Peyer's patch (tissue), 4 donors: Measurements from ENCODE around the gene ANKRD55.

Experiments
- POLR2A ChIP-seq, 2 donors: fragments of 450-650 bp; IDR thresholded peaks; one replicate each; pipeline ENCODE4 v1.5.1; 2017; ENCODE audit warnings: antibody characterized with exemption in 2 of 2, mild to moderate bottlenecking in 2 of 2, moderate library complexity in 2 of 2
- TF ChIP-seq, protein P1 (sequence below), 6 experiments: fragments of 450-650 bp in 4 of 6; fragments of 200-600 bp in 2 of 6; sonication (generic) in 1 of 6; IDR thresholded peaks; one replicate each; pipeline ENCODE4 v1.5.1; 2017 to 2019; ENCODE audit warnings: antibody characterized with exemption in 6 of 6, mild to moderate bottlenecking in 3 of 6, moderate library complexity in 1 of 6

DNA sequence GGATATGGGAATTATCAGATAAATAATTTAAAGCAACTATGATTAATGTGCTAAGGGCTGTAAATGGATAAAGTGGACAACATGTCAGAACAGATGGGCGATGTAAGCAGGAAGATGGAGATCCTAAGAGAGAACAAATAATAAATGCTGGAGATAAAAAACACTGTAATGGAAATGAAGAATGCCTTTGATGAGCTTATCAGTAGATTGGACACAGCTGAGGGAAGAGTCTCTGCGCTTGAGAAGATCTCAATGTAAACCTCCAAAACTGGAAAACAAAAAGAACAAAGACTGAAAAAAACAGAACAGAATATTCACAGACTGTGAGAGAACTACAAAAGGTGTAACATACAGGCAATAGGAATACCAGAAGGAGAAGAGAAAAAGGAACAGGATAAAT lies 102.5 kb downstream of the ANKRD55 start:
- no peak for TF ChIP-seq POLR2A (IDR thresholded peaks at IDR 0.05)
- TF ChIP-seq, protein P1, sequence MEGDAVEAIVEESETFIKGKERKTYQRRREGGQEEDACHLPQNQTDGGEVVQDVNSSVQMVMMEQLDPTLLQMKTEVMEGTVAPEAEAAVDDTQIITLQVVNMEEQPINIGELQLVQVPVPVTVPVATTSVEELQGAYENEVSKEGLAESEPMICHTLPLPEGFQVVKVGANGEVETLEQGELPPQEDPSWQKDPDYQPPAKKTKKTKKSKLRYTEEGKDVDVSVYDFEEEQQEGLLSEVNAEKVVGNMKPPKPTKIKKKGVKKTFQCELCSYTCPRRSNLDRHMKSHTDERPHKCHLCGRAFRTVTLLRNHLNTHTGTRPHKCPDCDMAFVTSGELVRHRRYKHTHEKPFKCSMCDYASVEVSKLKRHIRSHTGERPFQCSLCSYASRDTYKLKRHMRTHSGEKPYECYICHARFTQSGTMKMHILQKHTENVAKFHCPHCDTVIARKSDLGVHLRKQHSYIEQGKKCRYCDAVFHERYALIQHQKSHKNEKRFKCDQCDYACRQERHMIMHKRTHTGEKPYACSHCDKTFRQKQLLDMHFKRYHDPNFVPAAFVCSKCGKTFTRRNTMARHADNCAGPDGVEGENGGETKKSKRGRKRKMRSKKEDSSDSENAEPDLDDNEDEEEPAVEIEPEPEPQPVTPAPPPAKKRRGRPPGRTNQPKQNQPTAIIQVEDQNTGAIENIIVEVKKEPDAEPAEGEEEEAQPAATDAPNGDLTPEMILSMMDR (IDR thresholded peaks at IDR 0.05): no peak
